Neural progenitor cell (in vitro differentiated cells): ENCODE measurements around the gene ASPA. TPM values are rescaled to one million over a fixed set of nuclear protein-coding genes. Genes with fewer than 3 reads are reported as not detected.
"Not testable (repeated sequence)": the region's sequence is repeated elsewhere in the genome, so short reads cannot be mapped to it uniquely, and the experiment has no call there.

Experiments
- DNase-seq: peaks from one replicate; pipeline ENCODE4 v3.0.0-alpha.2; 2016; ENCODE audit warnings: low spot score
- H2AFZ ChIP-seq: fragments of 200-600 bp; sonication (generic); replicated peaks from 2 replicates; pipeline ENCODE4 v1.6.1; 2016; ENCODE audit warnings: antibody characterized with exemption
- H3F3A ChIP-seq: fragments of 200-600 bp; sonication (generic); 2 replicates; pipeline ENCODE4 v1.6.1; 2016; ENCODE audit warnings: antibody characterized with exemption, low read depth
- H3K27ac ChIP-seq: fragments of 200-600 bp; sonication (generic); 2 replicates; pipeline ENCODE4 v1.5.1; 2016; ENCODE audit warnings: mild to moderate bottlenecking
- H3K27me3 ChIP-seq: fragments of 200-600 bp; sonication (generic); 2 replicates; pipeline ENCODE4 v1.6.1; 2016; ENCODE audit warnings: mild to moderate bottlenecking, moderate library complexity
- H3K36me3 ChIP-seq: fragments of 200-600 bp; sonication (generic); 2 replicates; pipeline ENCODE4 v1.5.1; 2016
- H3K4me1 ChIP-seq: fragments of 200-600 bp; sonication (generic); 2 replicates; pipeline ENCODE4 v1.6.1; 2016; ENCODE audit warnings: mixed run types
- H3K4me2 ChIP-seq: fragments of 200-600 bp; sonication (generic); 2 replicates; pipeline ENCODE4 v1.6.1; 2016
- H3K4me3 ChIP-seq: fragments of 200-600 bp; sonication (generic); 2 replicates; pipeline ENCODE4 v1.5.1; 2016
- H3K79me2 ChIP-seq: fragments of 200-600 bp; sonication (generic); 2 replicates; pipeline ENCODE4 v1.6.1; 2016; ENCODE audit warnings: low read depth
- H3K9ac ChIP-seq: fragments of 200-600 bp; sonication (generic); 2 replicates; pipeline ENCODE4 v1.6.1; 2016
- H3K9me3 ChIP-seq: fragments of 200-600 bp; sonication (generic); 2 replicates; pipeline ENCODE4 v1.5.1; 2016; ENCODE audit warnings: low read depth
- H4K20me1 ChIP-seq: fragments of 200-600 bp; sonication (generic); 2 replicates; pipeline ENCODE4 v1.6.1; 2016; ENCODE audit warnings: low read depth
- H3K27ac Mint-ChIP-seq: 3 replicates; pipeline ENCODE4 v1.8.0; 2021; ENCODE audit warnings: mixed read lengths
- H3K27me3 Mint-ChIP-seq: 2 replicates; pipeline ENCODE4 v1.8.0; 2022; ENCODE audit warnings: low read depth, mild to moderate bottlenecking, inconsistent platforms, moderate library complexity, mixed read lengths; ENCODE audit not compliant: insufficient read depth
- H3K36me3 Mint-ChIP-seq: 3 replicates; pipeline ENCODE4 v1.8.0; 2021; ENCODE audit warnings: mixed read lengths
- H3K4me1 Mint-ChIP-seq: 3 replicates; pipeline ENCODE4 v1.8.0; 2021; ENCODE audit warnings: mixed read lengths
- H3K4me3 Mint-ChIP-seq: 3 replicates; pipeline ENCODE4 v1.8.0; 2021; ENCODE audit warnings: mild to moderate bottlenecking, moderate library complexity, mixed read lengths
- H3K9me3 Mint-ChIP-seq: 3 replicates; pipeline ENCODE4 v1.8.0; 2020; ENCODE audit warnings: mixed read lengths
- EZH2 ChIP-seq: fragments of 200-600 bp; sonication (generic); IDR thresholded peaks from 2 replicates; pipeline ENCODE4 v1.6.1; 2017; ENCODE audit warnings: antibody characterized with exemption, mild to moderate bottlenecking, moderate library complexity
- EZH2phosphoT487 ChIP-seq: fragments of 200-600 bp; sonication (generic); IDR thresholded peaks from 2 replicates; pipeline ENCODE4 v1.6.1; 2017; ENCODE audit warnings: antibody characterized with exemption
- total RNA-seq: library from RNA; depleted of rRNA; stranded (reverse); fragments of >200 nt; gene quantifications from 2 replicates; pipeline ENCODE4 v1.2.3, GENCODE V29; 2015; ENCODE audit warnings: low replicate concordance
- TF ChIP-seq, protein P1 (sequence below): fragments of 200-600 bp; sonication (generic); IDR thresholded peaks from 2 replicates; pipeline ENCODE4 v1.5.1; 2017; ENCODE audit warnings: antibody characterized with exemption, mild to moderate bottlenecking

The ASPA gene
- total RNA-seq, 1 donor from 2014 or later = not detected

DNA sequence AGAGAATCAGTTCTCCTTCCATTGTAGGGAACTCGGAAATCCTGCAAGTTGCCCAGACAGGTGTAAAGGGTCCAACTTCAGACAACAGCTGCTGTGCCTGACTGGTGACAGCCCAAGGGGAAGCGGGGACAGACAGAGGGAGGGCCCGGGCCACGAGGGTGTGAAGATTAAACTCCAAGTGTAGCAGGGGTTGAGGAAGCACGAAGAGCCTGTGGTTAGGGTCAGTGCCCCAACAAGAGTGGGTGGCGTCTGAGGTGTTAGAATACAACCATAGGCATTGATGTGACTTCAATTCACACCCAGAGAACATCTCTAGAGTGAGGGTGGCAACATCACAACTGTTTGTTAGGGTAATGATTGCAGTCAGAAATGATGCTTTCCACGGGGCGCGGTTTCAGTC is 39.1 kb downstream of the ASPA start:
- no peak for DNase-seq
- no peak overlapping the region for H2AFZ ChIP-seq
- H3K27ac ChIP-seq = no peak overlapping the region
- H3K36me3 ChIP-seq = no peaks in the 10 kb centered on the region
- no peak overlapping the region for H3K4me2 ChIP-seq
- H3K9me3 ChIP-seq = no peaks in the 10 kb centered on the region
- no peaks in the 10 kb centered on the region for H3K27me3 Mint-ChIP-seq
- no peak overlapping the region for H3K4me3 ChIP-seq
- H3F3A ChIP-seq = peaks cover 4% of the 10 kb centered on the region
- no peaks in the 10 kb centered on the region for H3K9me3 Mint-ChIP-seq
- H3K27ac Mint-ChIP-seq = no peak overlapping the region
- peaks cover 8% of the 10 kb centered on the region for H3K27me3 ChIP-seq
- H3K36me3 Mint-ChIP-seq = peaks cover 35% of the 10 kb centered on the region
- TF ChIP-seq, protein P1, sequence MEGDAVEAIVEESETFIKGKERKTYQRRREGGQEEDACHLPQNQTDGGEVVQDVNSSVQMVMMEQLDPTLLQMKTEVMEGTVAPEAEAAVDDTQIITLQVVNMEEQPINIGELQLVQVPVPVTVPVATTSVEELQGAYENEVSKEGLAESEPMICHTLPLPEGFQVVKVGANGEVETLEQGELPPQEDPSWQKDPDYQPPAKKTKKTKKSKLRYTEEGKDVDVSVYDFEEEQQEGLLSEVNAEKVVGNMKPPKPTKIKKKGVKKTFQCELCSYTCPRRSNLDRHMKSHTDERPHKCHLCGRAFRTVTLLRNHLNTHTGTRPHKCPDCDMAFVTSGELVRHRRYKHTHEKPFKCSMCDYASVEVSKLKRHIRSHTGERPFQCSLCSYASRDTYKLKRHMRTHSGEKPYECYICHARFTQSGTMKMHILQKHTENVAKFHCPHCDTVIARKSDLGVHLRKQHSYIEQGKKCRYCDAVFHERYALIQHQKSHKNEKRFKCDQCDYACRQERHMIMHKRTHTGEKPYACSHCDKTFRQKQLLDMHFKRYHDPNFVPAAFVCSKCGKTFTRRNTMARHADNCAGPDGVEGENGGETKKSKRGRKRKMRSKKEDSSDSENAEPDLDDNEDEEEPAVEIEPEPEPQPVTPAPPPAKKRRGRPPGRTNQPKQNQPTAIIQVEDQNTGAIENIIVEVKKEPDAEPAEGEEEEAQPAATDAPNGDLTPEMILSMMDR = no peak
- peak overlapping the region; percentile 67 for H3K4me3 Mint-ChIP-seq
- H3K4me1 Mint-ChIP-seq = peaks cover 43% of the 10 kb centered on the region
- no peaks in the 10 kb centered on the region for H4K20me1 ChIP-seq
- H3K9ac ChIP-seq = no peak overlapping the region
- peaks cover 29% of the 10 kb centered on the region for H3K4me1 ChIP-seq
- no peaks in the 10 kb centered on the region for H3K79me2 ChIP-seq

DNA sequence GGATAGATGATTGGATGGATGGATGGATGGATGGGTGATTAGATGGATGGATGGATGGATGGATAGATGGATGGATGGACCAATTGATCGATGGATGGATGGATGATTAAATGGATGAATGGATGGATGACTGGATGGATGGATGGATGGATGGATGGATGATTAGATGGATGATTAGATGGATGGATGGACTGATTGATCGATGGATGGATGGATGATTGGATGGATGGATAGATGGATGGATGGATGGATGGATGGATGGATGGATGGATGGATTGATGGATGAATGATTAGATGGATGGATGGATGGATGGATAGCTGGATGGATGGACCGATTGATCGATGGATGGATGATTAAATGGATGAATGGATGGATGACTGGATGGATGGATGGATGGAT is 43.7 kb downstream of the ASPA start:
- H3K9me3 Mint-ChIP-seq, H3K27me3 ChIP-seq, H3K79me2 ChIP-seq, H3K4me3 Mint-ChIP-seq, H3K4me3 ChIP-seq, H3F3A ChIP-seq, H3K4me2 ChIP-seq, H3K27ac ChIP-seq, H3K36me3 ChIP-seq, H3K9ac ChIP-seq, H3K27ac Mint-ChIP-seq, H3K27me3 Mint-ChIP-seq, H3K4me1 ChIP-seq, H4K20me1 ChIP-seq, H3K9me3 ChIP-seq, DNase-seq, H2AFZ ChIP-seq: not testable (repeated sequence)
- H3K4me1 Mint-ChIP-seq = peaks cover 18% of the 10 kb centered on the region
- peaks cover 26% of the 10 kb centered on the region for H3K36me3 Mint-ChIP-seq

- no peaks in the 10 kb centered on the region for H3K36me3 ChIP-seq
- Mint-ChIP-seq H3K4me3 (no peak overlapping the region), H3K36me3 (peaks cover 21% of the 10 kb centered on the region), H3K9me3 (no peaks in the 10 kb centered on the region), H3K27me3 (no peaks in the 10 kb centered on the region), H3K4me1 (peaks cover 31% of the 10 kb centered on the region), H3K27ac (peak overlapping the region; percentile 64)
- no peak for DNase-seq
- H3K9me3 ChIP-seq = no peaks in the 10 kb centered on the region
- H3K27ac ChIP-seq = no peak overlapping the region
- H3K79me2 ChIP-seq = no peaks in the 10 kb centered on the region
- no peak overlapping the region for H3K4me2 ChIP-seq
- H3K9ac ChIP-seq = no peak overlapping the region
- no peaks in the 10 kb centered on the region for H4K20me1 ChIP-seq
- no peaks in the 10 kb centered on the region for H3K27me3 ChIP-seq
- TF ChIP-seq EZH2 (no peak), EZH2phosphoT487 (no peak)
- TF ChIP-seq, protein P1 = no peak
- H2AFZ ChIP-seq = no peak overlapping the region
- H3K4me1 ChIP-seq = peaks cover 10% of the 10 kb centered on the region
- H3K4me3 ChIP-seq = no peak overlapping the region
- no peaks in the 10 kb centered on the region for H3F3A ChIP-seq
Observed at GRCh38 chr17:3524024-3524423, 48.2 kb downstream of the ASPA start.

DNA sequence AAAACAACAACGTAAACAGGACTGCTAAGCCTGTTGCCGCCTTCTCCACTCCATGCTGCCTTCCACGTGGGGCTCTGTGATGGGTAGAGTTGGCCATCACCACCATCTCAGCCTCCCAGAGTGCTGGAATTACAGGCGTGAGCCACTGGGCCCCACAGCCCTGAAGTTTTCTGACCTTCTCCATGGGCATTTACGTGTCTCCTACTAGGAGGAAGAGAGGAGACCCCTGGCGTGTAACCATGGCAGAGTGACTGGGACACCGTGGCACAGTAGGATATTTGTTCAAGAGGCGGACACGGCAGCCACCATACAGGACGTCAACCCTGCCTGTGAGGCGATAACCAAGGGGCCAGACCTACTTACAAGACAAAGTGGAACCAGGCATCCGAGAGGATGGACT is 50.7 kb downstream of the ASPA start:
- Histone ChIP-seq H4K20me1 (no peaks in the 10 kb centered on the region), H3K9me3 (no peaks in the 10 kb centered on the region), H3K4me3 (no peak overlapping the region), H3K36me3 (no peaks in the 10 kb centered on the region), H3K4me2 (no peak overlapping the region), H3K9ac (no peak overlapping the region), H3K27me3 (no peaks in the 10 kb centered on the region), H3F3A (peaks cover 4% of the 10 kb centered on the region), H2AFZ (no peak overlapping the region), H3K79me2 (no peaks in the 10 kb centered on the region), H3K4me1 (peaks cover 25% of the 10 kb centered on the region), H3K27ac (no peak overlapping the region)
- Mint-ChIP-seq H3K4me1 (peaks cover 50% of the 10 kb centered on the region), H3K27me3 (peaks cover 3% of the 10 kb centered on the region), H3K36me3 (peaks cover 14% of the 10 kb centered on the region), H3K4me3 (peak overlapping the region; percentile 7), H3K27ac (no peak overlapping the region), H3K9me3 (no peaks in the 10 kb centered on the region)
- TF ChIP-seq, protein P1 = no peak
- no peak for TF ChIP-seq EZH2phosphoT487
- no peak for TF ChIP-seq EZH2
- no peak for DNase-seq
